Ureter (tissue), 1 donor: ENCODE measurements around the gene ATP4A. TPM values are rescaled to one million over a fixed set of nuclear protein-coding genes. Genes with fewer than 3 reads are reported as not detected.

Experiments
- DNase-seq: peaks from one replicate; pipeline ENCODE4 v3.0.0-alpha.2; 2020; ENCODE audit warnings: low spot score
- total RNA-seq: library from RNA; stranded (reverse); gene quantifications from one replicate; pipeline ENCODE4 v1.2.4, GENCODE V29; 2023
- donor health status: DM: yes; HTN: yes; CAD: no.

The ATP4A gene
- total RNA-seq, 1 donor from 2014 or later = not detected

DNA sequence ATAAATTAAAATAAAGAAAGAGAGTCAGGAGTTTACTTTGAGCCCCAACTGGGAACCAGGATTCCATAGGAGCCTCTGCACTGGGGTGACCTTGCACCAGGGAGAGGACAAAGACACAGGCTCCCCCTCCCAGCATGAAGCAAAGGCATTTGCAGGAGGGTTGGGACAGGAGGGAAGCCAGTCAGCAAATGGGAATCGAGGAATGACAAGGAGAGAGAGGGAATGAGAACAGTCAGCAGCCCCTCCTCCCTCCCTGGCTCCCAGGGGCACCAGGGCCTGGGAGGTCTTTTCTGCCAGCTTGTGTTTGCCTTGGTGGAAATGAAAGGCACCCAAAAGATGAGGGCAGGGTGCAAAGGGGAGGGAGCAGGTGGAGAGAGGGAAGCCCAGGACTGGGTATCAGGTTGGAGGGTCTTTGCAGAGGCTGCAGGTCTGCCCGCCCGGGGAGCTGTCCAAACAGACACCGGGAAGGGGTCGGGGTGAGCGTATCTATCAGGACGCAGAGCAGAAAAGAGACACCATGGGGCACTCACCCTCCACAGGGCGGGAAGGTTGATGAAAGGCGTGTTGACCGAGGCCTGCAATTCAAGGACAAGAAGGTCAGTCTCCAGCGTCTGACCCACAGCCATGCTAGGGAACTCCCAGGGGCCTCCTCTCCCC lies 39.1 kb downstream of the ATP4A start:
- no peak for DNase-seq

DNA sequence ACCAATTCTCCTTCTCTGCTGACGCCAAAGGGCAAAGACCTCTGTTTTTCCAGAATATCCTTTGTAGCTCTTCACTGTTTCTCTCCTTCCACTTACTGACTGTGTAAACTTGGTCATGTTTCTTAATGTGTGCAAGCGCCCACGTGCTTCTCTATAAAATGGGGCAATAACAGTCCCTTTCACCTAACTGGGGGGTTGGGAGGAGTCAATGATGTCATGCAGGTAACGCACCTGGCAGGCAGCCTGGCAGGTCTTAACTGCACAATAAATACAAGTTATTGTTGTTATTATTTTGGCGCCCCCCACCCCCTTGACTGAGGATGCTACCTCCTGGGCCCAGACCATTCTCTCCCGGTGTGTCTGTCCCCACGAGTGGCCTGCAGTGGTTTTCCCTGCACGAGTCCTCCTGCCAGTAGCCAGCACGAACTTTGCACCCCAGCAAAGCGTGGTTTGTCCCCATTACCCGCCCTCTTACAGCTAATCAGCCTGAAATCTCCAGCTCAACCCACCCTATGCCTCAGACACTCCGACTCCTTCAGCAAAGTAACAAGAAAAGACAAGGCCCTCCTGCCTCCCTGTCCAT lies 40.6 kb downstream of the ATP4A start:
- no peak for DNase-seq

DNA sequence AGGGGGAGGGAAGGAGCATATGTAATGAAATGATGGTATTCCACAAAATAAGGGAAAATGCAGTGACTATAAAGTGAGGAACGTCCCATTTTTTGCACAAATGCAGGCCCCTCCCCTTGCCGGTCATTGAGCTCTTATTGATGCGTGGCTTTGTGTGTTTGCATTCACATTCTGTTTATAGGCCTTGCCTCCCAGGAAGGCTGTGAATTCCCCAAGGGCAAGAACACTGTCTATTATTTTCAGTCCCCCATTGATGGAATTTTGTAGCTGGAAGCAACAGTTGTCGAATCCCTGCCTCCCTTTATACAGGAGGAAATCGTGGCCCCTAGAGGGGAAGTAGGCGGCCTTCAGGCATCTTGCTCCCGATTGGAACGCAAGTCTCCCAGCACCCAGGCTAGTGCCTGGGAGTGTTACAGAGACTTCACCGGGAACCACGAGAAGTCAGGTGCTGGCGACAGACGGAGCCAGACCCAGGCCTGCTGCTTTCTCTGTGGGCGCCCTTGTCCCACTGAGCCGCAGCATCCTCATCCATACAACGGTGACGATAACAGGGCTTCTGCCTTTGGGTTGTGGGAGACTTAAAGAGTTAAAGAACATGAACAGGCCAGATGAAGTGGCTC lies 42.2 kb downstream of the ATP4A start:
- DNase-seq = no peak

DNA sequence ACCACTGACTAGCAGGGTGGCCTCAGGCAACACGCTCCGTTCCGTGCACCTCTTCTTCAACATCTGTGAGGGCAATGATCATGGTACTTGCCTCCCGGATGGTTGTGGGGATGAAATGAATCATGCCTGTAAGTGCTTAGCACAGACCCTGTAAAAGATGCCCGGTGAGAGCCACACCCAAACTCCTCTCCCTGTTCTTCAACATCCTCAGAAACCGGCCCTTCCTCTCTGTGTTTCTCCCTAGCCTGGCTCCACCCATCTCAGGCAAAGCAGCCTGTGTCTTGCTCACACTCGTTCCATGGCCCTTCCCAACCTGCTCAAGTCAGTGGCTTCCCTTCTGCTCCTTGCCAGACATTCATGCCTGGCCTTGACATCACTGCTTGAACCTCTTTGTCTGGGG lies 44.2 kb downstream of the ATP4A start:
- no peak for DNase-seq

DNA sequence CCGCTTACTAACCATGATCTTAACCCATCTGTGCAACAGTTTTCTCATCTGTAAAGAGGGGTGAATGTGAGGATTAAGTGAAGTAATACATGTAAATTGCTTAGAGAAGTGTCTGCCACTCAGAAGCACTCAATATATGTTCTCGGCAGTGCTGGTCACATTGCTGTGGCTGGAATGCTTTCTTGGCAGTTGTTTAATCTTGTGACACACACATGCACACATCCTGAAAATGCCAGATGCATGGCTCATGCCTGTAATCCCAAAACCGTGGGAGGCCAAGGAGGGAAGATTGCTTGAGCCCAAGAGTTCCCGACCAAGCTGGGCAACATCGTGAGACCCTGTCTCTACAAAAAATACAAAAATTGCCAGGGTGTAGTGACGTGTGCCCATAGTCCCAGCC lies 45.1 kb downstream of the ATP4A start:
- no peak for DNase-seq

DNA sequence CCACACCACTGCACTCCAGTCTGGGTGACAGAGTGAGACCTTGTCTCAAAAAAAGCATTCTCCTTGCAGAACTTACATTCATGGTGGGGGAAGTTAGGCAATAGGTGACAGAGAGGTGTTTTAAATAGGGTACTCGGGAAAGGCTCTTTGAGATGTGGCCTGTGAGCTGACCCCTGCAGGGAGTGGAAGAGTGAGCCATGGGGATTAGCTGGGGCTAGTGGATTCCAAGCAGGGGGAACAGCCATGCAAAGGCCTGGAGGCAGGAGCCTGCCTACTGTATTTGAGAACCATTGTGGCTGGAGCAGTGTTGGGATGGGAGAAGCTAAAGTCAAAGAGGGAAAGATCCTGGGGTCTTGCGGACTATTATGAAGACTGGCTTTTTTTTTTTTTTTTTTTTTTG lies 46.1 kb downstream of the ATP4A start:
- DNase-seq = no peak

DNA sequence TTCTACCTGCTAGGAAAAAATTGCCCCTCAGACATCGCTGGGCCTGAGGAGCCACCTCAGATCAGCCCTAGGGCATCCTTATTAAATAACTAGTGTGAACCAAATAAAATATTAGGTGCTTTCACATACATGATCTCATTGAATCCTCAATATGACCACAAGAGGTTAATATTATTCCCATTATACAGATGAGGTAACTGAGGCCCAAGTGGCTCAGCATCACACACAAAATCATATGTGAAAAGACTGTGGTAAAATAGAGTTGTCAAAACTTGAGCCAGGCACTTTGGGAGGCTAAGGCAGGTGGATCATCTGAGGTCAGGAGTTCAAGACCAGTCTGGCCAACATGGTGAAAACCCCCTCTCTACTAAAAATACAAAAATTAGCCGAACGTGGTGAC lies 47.1 kb downstream of the ATP4A start:
- DNase-seq = no peak

DNA sequence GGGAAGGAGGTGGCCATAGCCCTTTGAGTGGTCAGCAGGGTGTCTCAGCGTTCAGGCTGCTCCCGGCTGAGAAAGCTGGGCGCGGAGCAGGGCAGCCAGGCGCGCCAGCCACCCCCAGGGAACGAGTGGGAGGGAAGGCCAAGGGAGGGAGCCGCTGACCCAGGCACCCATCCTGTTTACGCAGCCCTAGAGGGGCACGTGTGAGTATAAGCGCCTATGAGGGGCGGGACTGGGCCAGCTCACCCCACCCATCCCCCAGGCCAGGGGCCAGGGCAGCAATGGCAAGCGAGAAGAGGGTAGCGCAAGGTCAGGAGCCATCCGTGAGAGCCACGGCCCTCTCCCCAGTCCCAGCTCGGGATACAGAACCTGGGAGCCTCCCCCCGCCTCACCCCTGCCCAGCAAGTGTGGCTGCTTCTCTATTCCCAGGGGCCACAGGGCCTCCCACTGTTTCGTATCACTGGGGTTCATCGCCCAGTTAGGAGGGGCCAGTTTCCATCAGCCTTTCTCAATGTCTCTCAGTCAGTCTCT lies 49.1 kb downstream of the ATP4A start:
- no peak for DNase-seq

DNA sequence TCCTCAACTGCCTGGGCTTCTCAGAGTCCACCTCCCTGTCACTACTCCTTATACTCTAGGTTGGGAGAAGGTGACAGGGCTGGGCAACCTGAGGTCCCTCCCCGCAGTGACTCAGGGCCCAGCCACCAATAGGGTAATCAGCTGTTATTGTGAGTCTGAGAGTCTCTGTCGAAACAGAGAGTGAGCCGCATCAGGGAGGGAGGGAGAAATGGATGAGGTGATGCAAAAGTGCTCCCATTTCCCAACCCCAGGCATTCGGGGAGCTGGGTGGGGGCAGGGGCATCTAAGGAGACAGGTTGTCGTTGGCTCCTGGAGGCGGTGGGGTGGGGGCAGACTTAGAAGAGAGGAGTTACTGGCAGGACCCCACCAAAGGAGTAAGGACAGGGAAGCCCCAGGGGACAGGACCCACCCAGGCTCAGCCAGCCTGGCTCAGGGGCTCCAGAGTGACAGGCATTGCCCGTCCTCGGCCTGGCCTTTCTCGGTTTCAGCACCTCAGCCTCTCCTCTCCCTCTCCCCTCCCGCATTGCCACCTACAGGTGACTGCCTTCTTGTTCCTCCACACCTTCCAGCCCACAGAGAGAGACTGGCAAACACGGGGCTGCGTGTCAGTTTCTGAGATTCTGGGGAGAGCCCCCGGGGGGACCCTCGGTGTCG lies 49.7 kb downstream of the ATP4A start, which contains the start of gene DMKN:
TSS of gene DMKN (minus strand) at position 22 of the 654 bp plus-strand sequence. CDS start 174 bp downstream, outside the sequence.
- DNase-seq = no peak

DNA sequence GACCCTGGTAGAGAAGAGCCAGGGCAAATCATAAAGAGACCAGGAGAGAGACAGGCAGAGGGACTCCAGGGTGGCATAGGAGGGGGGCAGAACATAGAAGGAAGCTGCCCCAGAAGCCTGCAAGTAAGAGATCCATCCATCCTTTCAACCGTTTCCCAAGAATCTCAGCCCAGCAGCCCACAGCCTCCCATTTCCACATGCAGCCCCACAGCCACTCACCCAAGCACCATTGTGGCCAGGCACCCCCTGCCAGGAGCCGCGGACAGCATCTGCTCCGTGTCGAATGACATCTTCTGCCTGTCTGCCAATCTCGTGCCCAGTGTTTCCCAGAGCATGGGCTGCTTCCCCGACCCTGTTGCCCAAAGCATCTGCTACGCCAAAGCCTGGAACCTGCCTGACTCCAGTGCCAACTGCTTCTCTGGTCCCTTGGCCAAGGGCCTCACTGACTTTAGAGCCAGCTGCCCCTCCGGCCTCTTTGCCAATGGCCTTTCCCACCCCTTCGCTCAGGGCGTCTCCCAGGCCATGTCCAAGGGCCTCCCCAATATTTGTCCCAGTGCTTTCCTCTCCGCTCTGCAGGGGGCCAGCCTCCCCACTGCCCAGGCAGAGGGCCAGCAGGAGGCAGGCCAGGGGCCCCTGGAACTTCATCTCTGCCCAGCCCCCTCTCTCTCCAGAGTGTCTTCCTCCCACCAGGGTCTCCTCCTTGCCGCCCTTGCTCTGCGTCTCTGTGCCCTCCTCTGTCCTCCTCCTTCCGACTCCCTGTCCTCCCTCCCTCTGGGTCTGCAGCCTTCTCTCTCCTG lies 50.4 kb downstream of the ATP4A start:
- DNase-seq = no peak

DNA sequence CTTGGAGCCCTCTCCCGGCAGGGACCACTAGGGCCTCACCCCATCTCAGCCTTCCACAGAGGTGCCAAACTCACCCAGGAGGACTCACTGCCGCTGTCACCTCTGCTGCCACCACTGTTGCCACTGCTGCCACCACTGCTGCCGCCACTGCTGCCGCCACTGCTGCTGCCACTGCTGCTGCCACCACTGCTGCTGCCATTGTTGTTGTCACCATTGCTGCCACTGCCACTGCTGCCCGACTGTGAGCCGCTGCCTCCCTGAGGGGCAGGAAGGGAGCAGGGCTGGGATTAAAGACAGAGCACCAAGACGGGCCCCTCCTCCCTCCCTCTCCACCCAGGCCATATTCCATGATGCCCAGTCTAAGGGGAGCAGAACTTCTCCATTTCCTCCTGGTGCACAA lies 52.1 kb downstream of the ATP4A start:
- DNase-seq = no peak

DNA sequence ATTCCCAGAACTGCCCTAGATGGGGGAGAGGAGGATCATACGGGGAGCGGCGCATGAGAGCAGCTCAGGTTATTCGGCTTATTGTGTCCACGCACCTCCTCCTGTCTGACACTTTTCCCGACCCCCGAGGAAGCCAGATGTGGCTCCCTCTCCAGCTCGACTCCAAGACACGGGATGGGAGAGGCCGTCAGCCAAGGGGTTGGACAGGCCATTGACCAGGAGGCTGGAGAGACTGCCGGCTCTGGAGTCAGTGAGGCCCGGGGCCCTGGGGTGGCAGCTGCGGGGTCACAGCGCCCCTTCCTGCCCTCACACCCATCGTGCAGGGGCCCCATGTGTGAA lies 52.9 kb downstream of the ATP4A start:
- DNase-seq = no peak

DNA sequence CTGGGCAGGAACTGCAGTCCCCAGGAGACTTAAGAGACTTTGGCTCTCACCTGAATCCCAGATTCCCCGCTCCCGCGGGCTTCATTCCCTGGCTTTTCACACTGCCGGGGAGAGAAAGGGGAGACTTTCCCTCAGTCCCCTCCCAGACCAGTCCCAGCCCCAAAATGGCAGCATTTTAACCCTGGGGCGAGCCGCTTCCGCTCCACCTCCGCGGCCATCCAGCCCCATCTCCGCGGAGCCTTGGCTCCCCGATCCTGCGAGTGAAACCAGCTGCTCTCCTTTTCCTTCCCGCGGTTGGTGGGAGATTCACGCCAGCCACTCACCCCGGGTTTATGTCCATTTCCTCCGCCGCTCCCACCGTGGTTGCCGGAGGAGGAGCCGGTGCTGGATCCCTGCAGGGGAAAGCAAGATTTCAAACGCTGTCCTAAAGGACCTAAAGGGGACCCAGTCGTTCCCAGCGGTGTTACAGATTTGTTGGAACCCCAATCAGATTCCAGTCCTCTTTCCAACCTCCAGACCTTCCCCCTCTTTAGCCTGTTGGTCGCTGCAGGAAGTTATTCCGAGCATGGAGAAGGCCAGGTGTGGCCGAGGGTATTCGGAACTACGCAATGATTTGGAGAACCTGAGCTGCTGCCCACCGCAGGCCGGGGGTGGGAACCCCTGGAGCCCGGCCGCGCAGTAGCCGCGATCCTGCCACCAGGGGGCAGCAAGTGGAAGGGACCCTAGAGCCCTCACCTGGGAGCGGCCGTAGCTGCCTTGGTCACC lies 53.4 kb downstream of the ATP4A start:
- DNase-seq = peak; percentile 88

DNA sequence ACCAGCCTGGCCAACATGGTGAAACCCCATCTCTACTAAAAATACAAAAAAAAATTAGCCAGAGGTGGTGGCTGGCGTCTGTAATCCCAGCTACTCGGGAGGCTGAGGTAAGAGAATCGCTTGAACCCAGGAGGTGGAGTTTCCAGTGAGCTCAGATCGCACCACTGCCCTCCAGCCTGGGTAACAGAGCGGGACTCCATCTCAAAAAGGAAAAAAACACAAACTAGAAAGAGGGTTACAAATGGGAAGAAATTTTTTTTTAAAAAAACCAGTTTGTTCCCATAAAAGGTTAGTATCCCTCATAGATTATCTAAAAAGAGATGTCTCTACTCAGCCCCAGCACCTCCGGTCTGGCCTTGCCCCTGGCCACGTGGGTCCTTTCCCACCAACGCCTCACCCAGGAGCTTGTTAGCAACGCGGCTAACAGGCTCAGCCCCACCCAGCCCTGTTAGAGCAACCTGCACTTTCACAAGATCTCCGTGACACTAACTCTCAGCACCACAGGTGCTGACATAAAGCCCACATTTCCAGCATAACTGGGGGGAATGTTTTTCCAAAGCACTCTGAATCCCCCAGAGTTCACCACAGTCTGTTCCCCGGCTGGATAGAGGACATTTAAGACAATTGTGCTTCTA lies 54.3 kb downstream of the ATP4A start:
- peak; percentile 75 for DNase-seq

DNA sequence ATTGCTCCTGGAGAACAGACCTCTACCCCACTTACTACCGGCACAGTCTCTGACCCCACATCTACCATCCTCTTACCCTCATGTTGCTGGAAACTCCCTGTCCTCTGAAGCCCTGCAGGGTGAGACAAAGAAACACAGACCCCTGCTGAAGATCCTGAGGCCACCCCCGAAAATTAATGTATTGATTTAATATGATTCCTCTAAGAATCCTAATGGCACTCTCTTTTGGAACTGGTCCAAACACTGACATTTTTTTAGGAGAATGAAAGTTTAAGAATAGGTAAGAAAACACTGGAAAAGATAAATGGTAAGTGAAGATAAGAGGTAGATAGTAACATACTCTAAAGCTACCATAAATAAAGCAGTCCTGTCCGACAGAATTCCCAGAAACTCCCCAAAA lies 55.3 kb downstream of the ATP4A start:
- DNase-seq = no peak

DNA sequence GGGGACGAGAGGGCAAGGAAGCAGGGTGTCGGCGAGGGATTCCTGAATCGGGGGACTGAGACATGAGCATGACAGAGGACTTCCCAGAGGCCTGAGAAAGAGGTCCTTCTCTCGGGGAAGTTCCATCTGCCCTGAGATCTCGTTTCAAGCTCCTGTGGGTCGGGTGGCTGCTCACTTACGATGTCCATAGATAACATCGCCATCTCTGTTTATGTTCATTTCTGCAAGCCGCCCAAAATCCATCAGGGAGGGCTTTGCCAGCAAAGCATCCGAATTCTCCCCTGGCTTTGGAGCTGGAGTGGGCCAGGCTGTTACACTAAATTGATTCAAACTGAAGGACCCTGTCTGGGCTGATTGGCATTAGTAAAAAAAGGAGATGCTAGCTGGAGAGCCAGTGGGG lies 55.9 kb downstream of the ATP4A start:
- no peak for DNase-seq

DNA sequence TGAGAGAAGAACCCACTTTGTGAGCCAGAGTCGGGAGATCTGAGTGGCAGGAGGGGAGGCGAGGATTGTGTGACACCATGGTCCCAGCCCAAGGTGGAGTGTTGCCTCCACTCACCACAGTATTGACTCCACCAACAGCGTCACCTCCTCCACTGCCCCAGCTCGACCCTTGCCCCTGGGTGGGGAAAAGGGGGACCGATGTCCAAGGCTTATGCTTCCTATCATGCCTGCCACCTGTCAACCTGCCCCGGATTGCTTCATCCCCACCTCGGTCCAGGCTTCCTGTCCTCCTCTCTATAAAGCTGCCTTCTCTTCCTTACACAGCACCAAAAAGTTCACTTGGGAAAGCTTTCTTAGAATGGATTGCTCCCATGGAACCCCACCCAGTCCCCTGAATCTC lies 57.4 kb downstream of the ATP4A start:
- no peak for DNase-seq

DNA sequence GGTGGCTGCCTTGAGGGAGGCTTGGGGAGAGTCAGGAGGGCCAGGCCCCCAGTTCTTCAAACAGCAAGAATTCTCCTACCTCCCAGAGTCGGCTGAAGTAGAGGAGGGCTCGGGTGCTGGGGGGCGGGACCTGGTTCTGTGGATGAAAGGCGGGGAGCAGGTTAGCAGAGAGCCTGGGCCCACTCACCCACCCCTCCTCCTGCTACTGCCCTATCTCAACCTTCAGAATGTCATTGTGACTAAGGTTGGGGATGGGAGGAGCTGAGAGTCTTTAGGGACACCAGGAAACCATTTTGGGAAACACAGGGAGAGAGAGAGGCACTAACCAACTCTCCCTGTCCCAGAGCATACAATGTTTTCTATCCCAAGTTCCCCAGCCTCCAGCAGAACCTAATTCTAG lies 60.7 kb downstream of the ATP4A start:
- no peak for DNase-seq

DNA sequence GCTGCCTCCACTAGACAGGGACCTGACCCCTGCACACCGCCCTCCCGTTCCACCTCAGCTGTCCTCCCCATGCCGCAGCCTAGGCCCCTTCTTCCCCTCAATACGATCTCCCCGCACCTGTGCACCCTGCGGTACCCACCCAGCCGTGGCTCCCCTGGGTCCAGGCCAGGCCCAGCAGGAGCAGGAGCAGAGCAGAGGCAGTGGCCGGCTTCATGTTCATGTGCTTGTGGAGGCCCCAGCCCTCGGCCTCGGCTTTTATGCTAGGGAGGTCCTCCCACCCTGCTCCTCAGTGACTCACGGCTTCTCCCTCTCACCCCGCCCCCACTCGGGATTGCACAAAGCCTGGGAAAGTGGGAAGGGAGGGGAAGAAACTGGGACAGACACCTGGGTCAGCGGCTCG lies 61.8 kb downstream of the ATP4A start:
- no peak for DNase-seq

DNA sequence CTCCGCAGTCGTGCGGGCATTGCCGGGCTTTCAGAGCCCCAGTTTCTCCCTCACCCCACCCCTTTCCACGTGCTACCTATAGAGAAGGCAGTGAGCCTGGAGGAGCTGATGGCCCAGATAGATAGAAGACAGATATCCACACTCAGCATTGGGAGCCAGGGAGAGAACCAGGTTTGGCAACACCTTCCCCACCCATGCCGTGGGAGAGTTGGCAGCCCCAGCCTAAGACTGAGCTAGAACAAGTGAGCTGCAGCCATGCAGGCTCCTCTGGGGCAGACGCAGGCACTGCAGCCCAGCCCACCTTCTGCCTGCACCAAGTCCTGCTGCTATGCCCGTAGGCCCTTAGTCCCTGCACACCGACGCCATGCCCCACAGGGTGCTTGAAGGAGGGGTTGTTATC lies 62.8 kb downstream of the ATP4A start:
- no peak for DNase-seq
